GM12878 (cell line): Measurements from ENCODE around the gene RGS6. TPM values are rescaled to one million over a fixed set of nuclear protein-coding genes. Genes with fewer than 3 reads are reported as not detected.
A peak's percentile ranks its signal among the peaks of the same experiment; 100 is the strongest.

Source experiments
- ATAC-seq: fragments of 200-7000 bp; cut with Tn5 transposase; 3 replicates; pipeline ENCODE4 v1.9.1; 2020; ENCODE audit warnings: mild to moderate bottlenecking, moderate library complexity
- BruUV-seq: library from RNA; stranded (reverse); fragments of 400-500 nt; replicated peaks from 2 replicates; lab custom pipeline; 2021; lab: Mats Ljungman, UMichigan
- CTCF ChIA-PET: fragments of 300-600 bp; sonication (Branson Sonifier 250); formaldehyde crosslinking; extraction: SDS; loops from one replicate; lab custom pipeline; 2021; ENCODE audit warnings: inconsistent platforms; lab: Yijun Ruan, JAX
- POLR2A ChIA-PET: fragments of 350-600 bp; formaldehyde crosslinking; extraction: SDS; loops from one replicate; lab custom pipeline; 2021; ENCODE audit warnings: inconsistent platforms; lab: Charles Lee
- RAD21 ChIA-PET: fragments of 300-600 bp; sonication (Branson Sonifier 250); formaldehyde crosslinking; loops from one replicate; lab custom pipeline; 2023; ENCODE audit warnings: antibody characterized with exemption; ENCODE audit not compliant: unreplicated experiment; lab: Charles Lee
- SMC1A ChIA-PET: fragments of 300-600 bp; sonication (Branson Sonifier 250); formaldehyde crosslinking; loops from one replicate; lab custom pipeline; 2023; ENCODE audit not compliant: unreplicated experiment, uncharacterized antibody; lab: Charles Lee
- DNase-seq: peaks from one replicate; pipeline ENCODE4 v3.0.0-alpha.2; 2011; ENCODE audit warnings: low read depth, low spot score
- FAIRE-seq: peaks from 3 replicates; lab custom pipeline; 2011; peaks lifted over from hg19 to GRCh38; lab: Jason Lieb, UNC
- H2AFZ ChIP-seq: 2 replicates; pipeline ENCODE4 v1.6.0; 2011; ENCODE audit warnings: low read depth, low read length, control low read depth; ENCODE audit not compliant: control insufficient read depth
- H3K27ac ChIP-seq: 2 replicates; pipeline ENCODE4 v1.5.1; 2011; ENCODE audit warnings: control low read depth; ENCODE audit not compliant: control insufficient read depth, insufficient read depth
- H3K27me3 ChIP-seq, 2 experiments: replicated peaks in 1 of 2; 2 replicates each; pipeline versions ENCODE4 v1.6.0 to v1.6.1; 2011; ENCODE audit warnings: low read length in 1 of 2; ENCODE audit not compliant: control insufficient read depth in 2 of 2, insufficient read depth in 2 of 2
- H3K36me3 ChIP-seq, 2 experiments: 2 replicates each; pipeline ENCODE4 v1.5.1; 2011; ENCODE audit warnings: low read length in 1 of 2; ENCODE audit not compliant: control insufficient read depth in 2 of 2, insufficient read depth in 2 of 2
- H3K4me1 ChIP-seq: 2 replicates; pipeline ENCODE4 v1.6.1; 2011; ENCODE audit warnings: mild to moderate bottlenecking, low read length, moderate library complexity, mixed read lengths; ENCODE audit not compliant: control insufficient read depth, insufficient read depth
- H3K4me2 ChIP-seq: 2 replicates; pipeline ENCODE4 v1.6.0; 2011; ENCODE audit warnings: control low read depth; ENCODE audit not compliant: control insufficient read depth, insufficient read depth
- H3K4me3 ChIP-seq: fragments of 200-600 bp; sonication (generic); 2 replicates; pipeline ENCODE4 v1.5.1; 2016
- H3K79me2 ChIP-seq: 2 replicates; pipeline ENCODE4 v1.6.0; 2011; ENCODE audit warnings: low read length; ENCODE audit not compliant: control insufficient read depth, insufficient read depth
- H3K9ac ChIP-seq: 2 replicates; pipeline ENCODE4 v1.8.0; 2011; ENCODE audit warnings: low read length, control low read depth, mixed read lengths; ENCODE audit not compliant: control insufficient read depth, insufficient read depth
- H3K9me3 ChIP-seq: replicated peaks from 3 replicates; pipeline ENCODE4 v1.5.1; 2011; ENCODE audit warnings: mild to moderate bottlenecking, low read length; ENCODE audit not compliant: control insufficient read depth, insufficient read depth
- H4K20me1 ChIP-seq: 2 replicates; pipeline ENCODE4 v1.6.0; 2011; ENCODE audit not compliant: control insufficient read depth, insufficient read depth
- BCL11A ChIP-seq: IDR thresholded peaks from 2 replicates; pipeline ENCODE4 v1.6.1; 2011; ENCODE audit warnings: low read depth, low read length
- BRCA1 ChIP-seq: IDR thresholded peaks from 2 replicates; pipeline ENCODE4 v1.6.1; 2011; ENCODE audit warnings: low read depth, low read length, improper control_type of control experiment
- CBFB ChIP-seq: IDR thresholded peaks from 2 replicates; pipeline ENCODE4 v1.6.1; 2016; ENCODE audit warnings: antibody characterized with exemption, low read depth
- CBX3 ChIP-seq: fragments of 200-600 bp; sonication (generic); IDR thresholded peaks from 2 replicates; pipeline ENCODE4 v1.6.1; 2016; ENCODE audit warnings: low read depth, borderline replicate concordance
- EED ChIP-seq: sonication (generic); IDR thresholded peaks from 2 replicates; pipeline ENCODE4 v1.6.1; 2016; ENCODE audit warnings: antibody characterized with exemption, low read depth
- HDAC2 ChIP-seq: fragments of 200-600 bp; sonication (generic); IDR thresholded peaks from 2 replicates; pipeline ENCODE4 v1.6.1; 2017
- MEF2B ChIP-seq: fragments of 450-650 bp; IDR thresholded peaks from 2 replicates; pipeline ENCODE4 v1.6.1; 2018; ENCODE audit warnings: mild to moderate bottlenecking, moderate library complexity; ENCODE audit not compliant: partially characterized antibody, poor library complexity, severe bottlenecking
- MTA2 ChIP-seq: fragments of 450-650 bp; IDR thresholded peaks from 2 replicates; pipeline ENCODE4 v1.6.1; 2016; ENCODE audit warnings: low read depth, mild to moderate bottlenecking, moderate library complexity
- MTA3 ChIP-seq: IDR thresholded peaks from 2 replicates; pipeline ENCODE4 v1.6.1; 2012; ENCODE audit warnings: low read length, inconsistent platforms, borderline replicate concordance
- MYC ChIP-seq: IDR thresholded peaks from 2 replicates; pipeline ENCODE4 v1.6.1; 2011; ENCODE audit warnings: mild to moderate bottlenecking, low read length, moderate library complexity, inconsistent platforms; ENCODE audit not compliant: insufficient read depth, insufficient replicate concordance, insufficient read length, severe bottlenecking
- NFYA ChIP-seq: IDR thresholded peaks from 2 replicates; pipeline ENCODE4 v1.6.1; 2011; ENCODE audit warnings: low read depth, mild to moderate bottlenecking, low read length, improper control_type of control experiment, borderline replicate concordance
- STAT3 ChIP-seq: IDR thresholded peaks from 2 replicates; pipeline ENCODE4 v1.6.1; 2011; ENCODE audit warnings: low read depth, low read length, improper control_type of control experiment
- WGBS: methylation state at CpG from one replicate; pipeline ENCODE4 v1.1.6; 2016; ENCODE audit warnings: low lambda C conversion rate; ENCODE audit not compliant: insufficient replicate concordance, insufficient coverage; ENCODE audit errors: missing lambda C conversion rate; 5-methylcytosine and 5-hydroxymethylcytosine counted together
- in situ Hi-C: fragments of 300-500 bp; cut with MboI; formaldehyde crosslinking; loops from 9 replicates; pipeline ENCODE4 v1.14.3; 2018; ENCODE audit warnings: mixed read lengths
- intact Hi-C: fragments of 100-400 bp; cut with micrococcal nuclease; formaldehyde crosslinking; loops from one replicate; pipeline ENCODE4 v1.14.2; 2022; ENCODE audit not compliant: unreplicated experiment
- polyA plus RNA-seq, 11 experiments: library from polyadenylated mRNA; depleted of rRNA in 4 of 11; unstranded in 6 of 11; stranded (reverse) in 5 of 11; fragments of >200 nt; fragmentation: Nextera tagmentation in 4 of 11; fragmentation: Illumina TruSeq in 1 of 11; extraction: Ambion mirVana in 4 of 11; extraction: Trizol in 1 of 11; gene quantifications; 1 replicate in 1 of 11; 2 replicates in 10 of 11; pipeline versions ENCODE4 v1.2.1 to v1.2.3, GENCODE V29; 2011 to 2016; ENCODE audit warnings: inconsistent platforms in 2 of 11, missing spikeins in 2 of 11, low read depth in 1 of 11
- total RNA-seq, 4 experiments: library from RNA; depleted of rRNA in 3 of 4; stranded (reverse); fragments of >200 nt in 3 of 4; fragmentation: Illumina TruSeq in 1 of 4; extraction: Trizol in 1 of 4; gene quantifications; 2 replicates each; pipeline versions ENCODE4 v1.2.1 to v1.2.3, GENCODE V29; 2013 to 2021
- TF ChIP-seq, protein P1 (sequence below): IDR thresholded peaks from 2 replicates; pipeline ENCODE4 v1.6.1; 2012; ENCODE audit warnings: improper control_type of control experiment, low read depth, low read length; ENCODE audit not compliant: insufficient replicate concordance
- TF ChIP-seq, protein P2 (sequence below): fragments of 450-650 bp; IDR thresholded peaks from 2 replicates; pipeline ENCODE4 v1.6.1; 2014; ENCODE audit warnings: mild to moderate bottlenecking
- TF ChIP-seq, protein P3 (sequence below): fragments of 450-650 bp; IDR thresholded peaks from 2 replicates; pipeline ENCODE4 v1.6.1; 2017; ENCODE audit warnings: low read depth, mild to moderate bottlenecking, moderate library complexity

Gene RGS6
- total and polyA plus RNA-seq, 10 of the 15 experiments (the other 5 are each of a cell fraction or from before 2014, with no cell fraction given): 3.9 to 18.1 (median 12.4) TPM

DNA sequence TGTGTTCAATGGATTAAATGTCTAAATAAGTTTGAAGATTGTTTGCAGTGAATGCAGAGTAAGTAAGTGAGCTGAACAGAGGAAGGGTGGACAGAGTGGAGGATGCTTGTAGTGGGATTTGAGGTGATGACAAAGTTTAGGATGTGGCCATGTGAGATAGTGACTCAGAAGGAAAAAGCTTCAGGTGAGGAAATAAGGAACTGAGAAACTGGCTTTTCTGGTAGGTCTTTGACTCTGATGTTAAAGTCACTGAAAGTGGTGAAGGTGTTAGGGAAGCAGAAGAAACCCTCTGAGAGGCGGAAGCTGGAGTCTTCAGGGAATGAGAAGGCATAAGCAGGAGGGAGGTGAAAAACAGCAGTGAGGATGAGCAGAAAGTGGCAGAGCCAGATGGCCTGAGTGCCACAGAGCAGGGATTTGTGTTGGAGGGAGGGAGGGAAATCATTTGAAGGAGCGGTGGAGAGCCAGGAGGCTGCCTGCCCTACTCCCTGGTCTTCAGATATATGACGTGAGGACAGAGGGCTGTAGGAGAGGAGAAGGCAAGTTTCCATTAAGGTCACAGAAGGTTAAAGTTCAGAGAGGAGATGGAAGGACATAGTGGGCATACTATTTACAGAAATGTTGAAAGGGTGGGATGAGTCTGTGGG, 24.8 kb downstream of the RGS6 start:
- no peaks in the 10 kb centered on the region for H3K36me3 ChIP-seq
- H3K9ac ChIP-seq: no peak overlapping the region
- in situ Hi-C loops: no loop called here
- SMC1A ChIA-PET: interaction anchor here (1.0 to 3.9 kb wide), 12 partner anchors 8 to 103 kb away, joined by 3 to 33 read pairs (median 7); partner anchors contain the start of gene RGS6
- WGBS: 25% methylated on average over 3 of the region's 3 CpGs
- intact Hi-C loops: no loop called here
- RAD21 ChIA-PET: interaction anchor here (1.1 to 3.8 kb wide), 5 partner anchors 11 to 27 kb away, joined by 3 to 27 read pairs (median 13); partner anchors contain the start of gene RGS6
- no peak overlapping the region for H2AFZ ChIP-seq
- H4K20me1 ChIP-seq: no peaks in the 10 kb centered on the region
- ATAC-seq (peak; percentile 83), FAIRE-seq (peak; percentile 62), DNase-seq (peak; percentile 78)
- no TSS peak for BruUV-seq
- H3K27me3 ChIP-seq: no peaks in the 10 kb centered on the region
- peak overlapping the region; percentile 70 for H3K27ac ChIP-seq
- H3K4me3 ChIP-seq: no peak overlapping the region
- no peaks in the 10 kb centered on the region for H3K79me2 ChIP-seq
- POLR2A ChIA-PET: interaction anchor here (0.8 to 1.5 kb wide), 6 partner anchors 11 to 139 kb away, joined by 3 to 8 read pairs (median 5); partner anchors contain the start of gene RGS6
- H3K4me2 ChIP-seq: peak overlapping the region; percentile 76
- CTCF ChIA-PET: interaction anchor here (0.9 to 3.0 kb wide), 7 partner anchors 11 to 66 kb away, joined by 3 to 15 read pairs (median 4); partner anchors contain the start of gene RGS6
- H3K9me3 ChIP-seq: no peaks in the 10 kb centered on the region
- H3K4me1 ChIP-seq: peaks cover 18% of the 10 kb centered on the region
- peak; percentile 58; the same call in 1 of the 2 replicates for TF ChIP-seq CBFB
- TF ChIP-seq MTA3: peak; percentile 87; the same call in 1 of the 2 replicates
- TF ChIP-seq, protein P1, sequence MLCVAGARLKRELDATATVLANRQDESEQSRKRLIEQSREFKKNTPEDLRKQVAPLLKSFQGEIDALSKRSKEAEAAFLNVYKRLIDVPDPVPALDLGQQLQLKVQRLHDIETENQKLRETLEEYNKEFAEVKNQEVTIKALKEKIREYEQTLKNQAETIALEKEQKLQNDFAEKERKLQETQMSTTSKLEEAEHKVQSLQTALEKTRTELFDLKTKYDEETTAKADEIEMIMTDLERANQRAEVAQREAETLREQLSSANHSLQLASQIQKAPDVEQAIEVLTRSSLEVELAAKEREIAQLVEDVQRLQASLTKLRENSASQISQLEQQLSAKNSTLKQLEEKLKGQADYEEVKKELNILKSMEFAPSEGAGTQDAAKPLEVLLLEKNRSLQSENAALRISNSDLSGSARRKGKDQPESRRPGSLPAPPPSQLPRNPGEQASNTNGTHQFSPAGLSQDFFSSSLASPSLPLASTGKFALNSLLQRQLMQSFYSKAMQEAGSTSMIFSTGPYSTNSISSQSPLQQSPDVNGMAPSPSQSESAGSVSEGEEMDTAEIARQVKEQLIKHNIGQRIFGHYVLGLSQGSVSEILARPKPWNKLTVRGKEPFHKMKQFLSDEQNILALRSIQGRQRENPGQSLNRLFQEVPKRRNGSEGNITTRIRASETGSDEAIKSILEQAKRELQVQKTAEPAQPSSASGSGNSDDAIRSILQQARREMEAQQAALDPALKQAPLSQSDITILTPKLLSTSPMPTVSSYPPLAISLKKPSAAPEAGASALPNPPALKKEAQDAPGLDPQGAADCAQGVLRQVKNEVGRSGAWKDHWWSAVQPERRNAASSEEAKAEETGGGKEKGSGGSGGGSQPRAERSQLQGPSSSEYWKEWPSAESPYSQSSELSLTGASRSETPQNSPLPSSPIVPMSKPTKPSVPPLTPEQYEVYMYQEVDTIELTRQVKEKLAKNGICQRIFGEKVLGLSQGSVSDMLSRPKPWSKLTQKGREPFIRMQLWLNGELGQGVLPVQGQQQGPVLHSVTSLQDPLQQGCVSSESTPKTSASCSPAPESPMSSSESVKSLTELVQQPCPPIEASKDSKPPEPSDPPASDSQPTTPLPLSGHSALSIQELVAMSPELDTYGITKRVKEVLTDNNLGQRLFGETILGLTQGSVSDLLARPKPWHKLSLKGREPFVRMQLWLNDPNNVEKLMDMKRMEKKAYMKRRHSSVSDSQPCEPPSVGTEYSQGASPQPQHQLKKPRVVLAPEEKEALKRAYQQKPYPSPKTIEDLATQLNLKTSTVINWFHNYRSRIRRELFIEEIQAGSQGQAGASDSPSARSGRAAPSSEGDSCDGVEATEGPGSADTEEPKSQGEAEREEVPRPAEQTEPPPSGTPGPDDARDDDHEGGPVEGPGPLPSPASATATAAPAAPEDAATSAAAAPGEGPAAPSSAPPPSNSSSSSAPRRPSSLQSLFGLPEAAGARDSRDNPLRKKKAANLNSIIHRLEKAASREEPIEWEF: no peak
- peak; percentile 97 for TF ChIP-seq BCL11A
- 0 out of 2 replicates have a peak, but pooled peaks have one; percentile 63 for TF ChIP-seq STAT3
- peak; percentile 100 for TF ChIP-seq EED
- TF ChIP-seq HDAC2: no peak
- TF ChIP-seq MYC: no peak
- no peak for TF ChIP-seq CBX3
- TF ChIP-seq MTA2: peak; percentile 98
- TF ChIP-seq, protein P2, sequence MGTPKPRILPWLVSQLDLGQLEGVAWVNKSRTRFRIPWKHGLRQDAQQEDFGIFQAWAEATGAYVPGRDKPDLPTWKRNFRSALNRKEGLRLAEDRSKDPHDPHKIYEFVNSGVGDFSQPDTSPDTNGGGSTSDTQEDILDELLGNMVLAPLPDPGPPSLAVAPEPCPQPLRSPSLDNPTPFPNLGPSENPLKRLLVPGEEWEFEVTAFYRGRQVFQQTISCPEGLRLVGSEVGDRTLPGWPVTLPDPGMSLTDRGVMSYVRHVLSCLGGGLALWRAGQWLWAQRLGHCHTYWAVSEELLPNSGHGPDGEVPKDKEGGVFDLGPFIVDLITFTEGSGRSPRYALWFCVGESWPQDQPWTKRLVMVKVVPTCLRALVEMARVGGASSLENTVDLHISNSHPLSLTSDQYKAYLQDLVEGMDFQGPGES: no peak
- peak; percentile 88 for TF ChIP-seq MEF2B
- TF ChIP-seq NFYA: no peak
- TF ChIP-seq, protein P3, sequence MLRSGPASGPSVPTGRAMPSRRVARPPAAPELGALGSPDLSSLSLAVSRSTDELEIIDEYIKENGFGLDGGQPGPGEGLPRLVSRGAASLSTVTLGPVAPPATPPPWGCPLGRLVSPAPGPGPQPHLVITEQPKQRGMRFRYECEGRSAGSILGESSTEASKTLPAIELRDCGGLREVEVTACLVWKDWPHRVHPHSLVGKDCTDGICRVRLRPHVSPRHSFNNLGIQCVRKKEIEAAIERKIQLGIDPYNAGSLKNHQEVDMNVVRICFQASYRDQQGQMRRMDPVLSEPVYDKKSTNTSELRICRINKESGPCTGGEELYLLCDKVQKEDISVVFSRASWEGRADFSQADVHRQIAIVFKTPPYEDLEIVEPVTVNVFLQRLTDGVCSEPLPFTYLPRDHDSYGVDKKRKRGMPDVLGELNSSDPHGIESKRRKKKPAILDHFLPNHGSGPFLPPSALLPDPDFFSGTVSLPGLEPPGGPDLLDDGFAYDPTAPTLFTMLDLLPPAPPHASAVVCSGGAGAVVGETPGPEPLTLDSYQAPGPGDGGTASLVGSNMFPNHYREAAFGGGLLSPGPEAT: peak; percentile 99
- no peak for TF ChIP-seq BRCA1
